Measurements from ENCODE around the gene MCOLN2.
"Not testable (repeated sequence)": the region's sequence is repeated elsewhere in the genome, so short reads cannot be mapped to it uniquely, and the experiment has no call there.

The MCOLN2 gene

GRCh38 chr1:84939761-84940160 lies 57.2 kb downstream of the MCOLN2 start:
- no peak for DNase-seq

GRCh38 chr1:84939151-84939550 lies 57.8 kb downstream of the MCOLN2 start:
- DNase-seq: no peak

DNA sequence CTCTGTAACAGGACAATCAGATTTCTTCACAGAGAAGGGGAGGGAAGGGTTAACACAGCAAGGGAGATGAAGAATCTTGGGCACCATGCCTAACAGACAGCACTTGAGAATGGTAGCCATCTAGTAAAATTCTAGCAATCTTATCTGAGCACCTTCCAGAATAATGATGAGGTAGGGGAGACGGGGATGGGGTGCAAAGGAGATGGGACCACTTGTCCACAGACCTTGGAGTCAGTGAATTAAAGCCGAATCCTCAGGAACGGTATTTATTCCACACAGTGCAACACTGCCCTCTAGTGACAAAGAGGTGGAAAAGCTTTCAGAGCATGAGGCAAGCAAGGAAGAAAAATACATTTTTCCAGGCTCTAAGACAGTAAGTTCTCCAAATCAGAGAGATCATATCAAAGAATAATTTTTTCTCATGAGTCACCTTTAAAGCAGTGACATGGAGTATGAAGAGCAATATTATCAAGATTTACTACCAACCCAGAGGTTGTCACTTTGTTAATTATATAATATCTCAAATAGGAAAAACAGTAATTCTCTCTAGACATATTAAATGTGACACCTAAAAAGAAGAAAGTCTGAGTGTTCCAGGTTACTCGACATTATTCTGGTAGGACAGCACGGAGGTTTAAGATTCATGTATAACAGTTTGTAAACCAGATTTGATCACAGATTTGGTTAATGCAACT lies 60.6 kb downstream of the MCOLN2 start:
- peak; percentile 8 to 43 for DNase-seq

DNA sequence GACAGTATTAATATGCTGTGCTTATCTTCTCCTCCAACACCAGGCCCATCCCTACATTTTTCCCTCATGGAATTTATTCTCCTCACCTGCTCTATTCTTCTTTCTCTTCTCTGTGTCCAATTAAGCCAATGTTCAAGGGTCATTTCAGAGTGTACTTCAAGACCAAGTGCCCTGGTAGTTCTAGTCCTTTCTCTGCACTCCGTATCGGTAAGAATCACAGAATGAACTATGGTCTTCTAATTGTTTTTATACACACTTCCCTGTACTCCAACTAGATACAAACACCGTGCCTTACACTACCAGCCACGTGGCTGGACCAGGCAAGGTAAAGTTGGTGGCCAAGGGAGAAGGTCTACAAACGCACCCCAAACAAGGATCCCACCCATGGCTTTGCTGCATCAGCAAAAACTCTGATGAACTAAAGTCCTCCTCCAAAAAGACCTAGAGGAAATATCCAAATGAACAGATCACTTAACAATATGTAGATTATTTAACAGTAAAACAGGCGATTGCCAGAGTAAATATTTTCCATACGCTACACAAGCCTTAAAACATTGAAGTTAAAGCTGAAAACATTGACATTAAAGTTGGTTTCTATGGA lies 63.8 kb downstream of the MCOLN2 start:
- no peak for DNase-seq

DNA sequence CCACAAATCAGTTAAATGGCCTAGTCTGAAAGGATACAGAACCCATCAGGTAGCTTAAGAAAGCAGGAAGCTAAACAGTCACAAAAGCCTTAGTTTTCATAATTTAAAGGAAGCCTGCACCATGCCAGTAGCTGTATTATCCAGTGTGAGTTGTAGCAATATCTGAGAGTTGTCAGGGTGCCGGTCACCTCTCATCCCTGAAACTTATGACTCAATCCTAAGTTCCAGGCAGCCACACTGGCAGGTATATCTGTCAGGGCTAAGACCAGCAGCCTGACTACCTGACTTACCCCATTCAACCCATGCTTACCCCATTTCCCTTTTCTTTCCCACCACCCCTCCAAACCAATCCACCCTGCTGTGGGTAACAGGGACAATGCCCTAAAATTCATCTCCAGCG lies 66.1 kb downstream of the MCOLN2 start:
- no peak for DNase-seq

GRCh38 chr1:84930329-84930728 lies 66.6 kb downstream of the MCOLN2 start:
- no peak for DNase-seq

DNA sequence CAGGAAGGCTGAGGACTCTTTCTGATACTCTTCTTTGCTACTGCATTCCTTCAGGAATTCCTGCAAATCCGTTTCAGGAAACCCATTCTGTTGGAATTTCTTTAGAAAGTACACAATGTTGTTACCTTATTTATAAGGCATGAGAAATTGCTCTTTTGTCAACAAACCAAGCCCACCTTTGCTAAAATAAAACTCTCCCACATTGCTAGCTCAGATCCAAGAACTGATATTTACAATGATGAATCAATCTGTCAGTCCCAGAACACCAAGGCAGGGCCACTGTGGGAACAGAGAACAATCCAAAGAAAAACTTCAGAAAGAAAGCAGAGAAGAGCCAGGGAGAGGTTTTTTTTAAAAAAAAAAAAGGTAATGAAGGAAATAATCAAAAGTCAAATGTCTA lies 67.3 kb downstream of the MCOLN2 start:
- no peak for DNase-seq

GRCh38 chr1:84928979-84929378 lies 67.9 kb downstream of the MCOLN2 start:
- no peak for DNase-seq

DNA sequence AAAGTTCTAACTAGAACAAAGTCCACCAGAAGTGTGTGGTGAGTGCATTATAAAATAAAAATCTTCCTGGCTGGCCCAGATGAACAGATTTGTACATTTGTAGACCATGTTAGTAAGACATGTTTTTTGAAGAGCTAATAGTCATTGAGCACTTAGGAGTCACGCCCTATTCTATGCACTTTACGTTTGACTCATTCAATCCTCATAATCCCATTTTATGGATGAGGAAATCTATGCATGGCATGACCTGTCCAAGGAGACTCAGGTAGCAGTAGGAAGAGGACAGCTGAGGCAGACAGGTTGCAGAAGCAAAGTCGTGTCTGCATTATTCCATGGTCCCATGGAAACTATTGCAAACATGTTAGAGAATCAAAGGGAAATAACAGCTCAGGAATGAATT lies 73.6 kb downstream of the MCOLN2 start:
- DNase-seq: no peak

DNA sequence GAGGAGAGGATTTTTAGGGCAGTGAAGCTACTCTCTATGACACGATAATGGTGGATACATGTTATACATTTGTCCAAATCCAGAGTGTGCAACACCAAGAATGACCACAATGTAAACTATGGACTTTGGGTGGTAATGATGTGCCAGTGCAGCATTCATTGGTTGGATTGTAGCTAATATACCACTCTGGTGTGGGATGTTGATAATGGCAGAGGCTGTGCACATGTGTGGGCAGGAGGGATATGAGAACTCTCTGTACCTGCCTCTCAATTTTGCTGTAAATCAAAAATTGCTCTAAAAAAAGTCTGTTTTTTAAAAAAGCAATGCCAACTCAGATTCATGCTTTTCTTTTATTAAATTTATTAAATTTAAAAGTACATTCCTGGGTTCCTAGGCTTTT lies 76.8 kb downstream of the MCOLN2 start:
- DNase-seq: no peak

DNA sequence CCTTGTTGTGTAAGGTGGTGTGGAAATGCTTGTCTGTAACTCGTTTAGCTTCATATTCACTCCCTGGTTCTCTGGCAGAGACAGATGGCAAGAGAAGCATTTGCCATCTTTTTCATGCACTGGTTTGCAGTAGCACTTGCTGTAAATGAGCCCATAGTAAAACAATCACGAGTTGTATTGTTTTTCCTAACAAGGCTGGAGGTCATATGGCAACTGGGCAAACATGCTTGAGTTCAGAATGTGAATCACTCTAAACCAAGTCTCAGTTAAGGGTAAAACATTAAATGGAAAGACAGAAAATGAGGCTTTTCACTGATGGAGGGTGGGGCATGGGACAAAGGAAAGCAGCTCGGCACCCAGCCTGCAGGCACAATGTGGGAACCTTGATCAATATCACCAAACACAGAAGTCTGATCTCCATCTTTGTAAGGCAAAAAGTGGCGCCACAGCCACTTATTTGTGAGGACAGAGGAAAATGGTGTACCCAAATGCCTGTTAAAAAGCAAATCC lies 77.4 kb downstream of the MCOLN2 start:
- no peak for DNase-seq

- no peak for DNase-seq
Measured at GRCh38 chr1:84918726-84919336, 78.1 kb downstream of the MCOLN2 start.

DNA sequence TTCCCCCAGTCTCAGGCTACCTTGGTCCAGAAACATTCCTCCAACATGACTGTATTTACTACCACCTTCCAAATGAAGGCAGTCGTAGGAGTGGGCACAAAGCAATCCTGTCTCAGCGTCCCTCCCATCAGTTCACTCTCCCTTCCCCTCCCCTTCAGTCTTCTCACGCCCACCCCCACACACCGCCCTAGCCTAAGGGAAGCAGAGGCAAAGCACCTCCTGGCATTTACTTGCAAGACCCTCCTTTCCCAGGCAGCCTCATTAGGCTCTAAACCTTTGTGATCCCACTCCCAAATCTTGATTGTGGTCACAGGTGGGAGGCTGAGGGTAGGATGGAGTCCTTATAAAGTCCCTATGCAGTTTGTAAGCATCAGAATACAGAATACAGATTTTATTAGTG lies 80.0 kb downstream of the MCOLN2 start:
- no peak for DNase-seq

GRCh38 chr1:84913555-84913892 lies 83.4 kb downstream of the MCOLN2 start:
- no peak for DNase-seq

- no peak for DNase-seq
Measured at GRCh38 chr1:84912726-84913554, 84.0 kb downstream of the MCOLN2 start.

DNA sequence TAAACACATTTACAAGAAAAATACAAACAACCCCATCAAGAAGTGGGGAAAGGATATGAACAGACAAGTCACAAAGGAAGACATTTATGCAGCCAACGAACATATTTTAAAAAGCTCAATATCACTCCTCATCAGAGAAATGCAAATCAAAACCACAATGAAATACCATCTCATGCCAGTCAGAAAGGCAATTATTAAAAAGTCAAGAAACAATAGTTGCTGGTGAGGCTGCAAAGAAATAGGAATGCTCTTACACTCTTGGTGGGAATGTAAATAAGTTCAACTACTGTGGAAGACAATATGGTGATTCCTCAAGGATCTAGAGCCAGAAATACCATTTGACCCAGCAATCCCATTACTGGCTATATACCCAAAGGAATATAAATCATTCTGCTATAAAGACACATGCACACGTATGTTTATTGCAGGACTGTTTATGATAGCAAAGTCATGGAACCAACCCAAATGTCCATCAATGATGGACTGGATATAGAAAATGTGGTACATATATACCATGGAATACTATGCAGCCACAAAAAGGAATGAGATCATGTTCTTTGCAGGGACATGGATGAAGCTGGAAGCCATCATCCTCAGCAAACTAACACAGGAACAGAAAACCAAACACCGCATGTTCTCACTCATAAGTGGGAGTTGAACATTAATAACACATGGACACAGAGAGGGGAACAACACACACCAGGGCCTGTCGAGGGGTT lies 88.0 kb downstream of the MCOLN2 start:
- not testable (repeated sequence) for DNase-seq

GRCh38 chr1:84907095-84907827 lies 89.7 kb downstream of the MCOLN2 start:
- DNase-seq: no peak

DNA sequence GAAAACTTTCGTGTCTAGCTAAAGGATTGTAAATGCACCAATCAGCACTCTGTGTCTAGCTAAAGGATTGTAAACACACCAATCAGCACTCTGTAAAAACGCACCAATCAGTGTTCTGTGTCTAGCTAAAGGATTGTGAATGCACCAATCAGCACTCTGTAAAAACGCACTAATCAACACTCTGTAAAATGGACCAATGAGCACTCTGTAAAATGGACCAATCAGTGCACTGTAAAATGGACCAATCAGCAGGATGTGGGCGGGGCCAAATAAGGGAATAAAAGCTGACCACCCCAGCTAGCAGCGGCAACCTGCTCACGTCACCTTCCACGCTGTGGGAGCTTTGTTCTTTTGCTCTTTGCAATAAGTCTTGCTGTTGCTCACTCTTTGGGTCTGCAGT lies 94.2 kb downstream of the MCOLN2 start:
- not testable (repeated sequence) for DNase-seq

GRCh38 chr1:84899969-84900368 lies 96.9 kb downstream of the MCOLN2 start:
- DNase-seq: no peak

GRCh38 chr1:84896279-84896678 lies 100.6 kb downstream of the MCOLN2 start:
- no peak for DNase-seq

- DNase-seq: peak in 1 of 2 experiments; percentile 27
Measured at GRCh38 chr1:84892705-84893618, 104.0 kb downstream of the MCOLN2 start, which contains the start of gene LPAR3. TSS of gene LPAR3 (minus strand) at chr1:84893206. CDS start at chr1:84866120, 27,086 bp downstream.

All from SW 1271 (cell line).